ENCODE measurements around the gene OSBPL2.

OSBPL2 gene

DNA sequence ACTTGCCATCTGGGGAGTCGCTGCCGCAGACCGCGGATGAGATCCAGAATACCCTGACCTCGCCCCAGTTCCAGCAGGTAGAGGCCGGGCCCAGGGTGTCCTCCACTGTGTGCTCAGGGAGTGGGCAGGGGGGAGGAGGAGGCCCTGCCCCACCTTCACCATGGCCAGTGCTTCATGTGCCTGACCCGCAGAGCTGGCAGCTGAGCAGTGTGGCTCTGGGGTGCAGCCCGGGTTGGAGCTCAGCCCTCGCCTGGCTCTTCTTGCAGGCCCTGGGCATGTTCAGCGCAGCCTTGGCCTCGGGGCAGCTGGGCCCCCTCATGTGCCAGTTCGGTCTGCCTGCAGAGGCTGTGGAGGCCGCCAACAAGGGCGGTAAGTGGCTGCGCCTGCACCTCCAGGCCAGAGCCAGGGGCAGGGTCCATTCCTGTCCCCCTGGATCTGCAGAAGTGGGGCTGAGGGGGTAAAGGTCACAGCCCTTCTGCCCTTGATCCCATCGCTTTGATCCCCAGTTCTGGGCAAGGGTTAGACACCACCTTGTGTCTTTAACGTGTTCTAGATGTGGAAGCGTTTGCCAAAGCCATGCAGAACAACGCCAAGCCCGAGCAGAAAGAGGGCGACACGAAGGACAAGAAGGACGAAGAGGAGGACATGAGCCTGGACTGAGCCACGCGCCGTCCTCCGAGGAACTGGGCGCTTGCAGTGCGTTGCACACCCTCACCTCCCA lies 69.9 kb downstream of the OSBPL2 start:
- no peak overlapping the region for H4K91ac ChIP-seq (ENCODE audit: low read depth, low read length)
- no CpG with 5 or more reads among the region's 29 CpGs for WGBS (ENCODE audit: extremely low coverage, insufficient coverage, insufficient read length)
- H2AFZ ChIP-seq (ENCODE audit: insufficient read depth, low read length, poor library complexity): no peak overlapping the region
- H3K14ac ChIP-seq (ENCODE audit: low read length): no peak overlapping the region
- no peak overlapping the region for H3K4me2 ChIP-seq (ENCODE audit: low read length)
- no peak overlapping the region for H4K12ac ChIP-seq (ENCODE audit: low read depth, low read length)
- H4K8ac ChIP-seq (ENCODE audit: low read depth, low read length): no peak overlapping the region
- H3K27me3 ChIP-seq (ENCODE audit: insufficient read depth, low read length): no peaks in the 10 kb centered on the region
- H3K79me1 ChIP-seq (ENCODE audit: low read length): peaks cover 3% of the 10 kb centered on the region
- peaks cover 90 to 92% of the 10 kb centered on the region in 2 experiments for H3K36me3 ChIP-seq (ENCODE audit: control insufficient read depth in 1 of 2, insufficient read depth in 2 of 2, low read length in 2 of 2)
- H3K9ac ChIP-seq (ENCODE audit: low read length): no peak overlapping the region
- H3K9me3 ChIP-seq (ENCODE audit: insufficient read depth, low read depth, low read length): peaks cover 5% of the 10 kb centered on the region
- no peak for DNase-seq
- H3K18ac ChIP-seq (ENCODE audit: low read length): no peak overlapping the region
- H3K4ac ChIP-seq (ENCODE audit: low read depth, low read length): no peak overlapping the region
- H3K4me3 ChIP-seq (ENCODE audit: low read depth, low read length): no peak overlapping the region
- no peak overlapping the region for H3K27ac ChIP-seq (ENCODE audit: low read depth, low read length)
- peaks cover 4 to 9% of the 10 kb centered on the region in 2 experiments for H3K4me1 ChIP-seq (ENCODE audit: control insufficient read depth in 1 of 2, insufficient read depth in 2 of 2, low read length in 2 of 2)
- peaks cover 22% of the 10 kb centered on the region for H3K79me2 ChIP-seq (ENCODE audit: control insufficient read depth, insufficient read depth, low read length, poor library complexity)
- no peak overlapping the region for H2BK120ac ChIP-seq (ENCODE audit: insufficient read depth, low read length, poor library complexity)
- no peak overlapping the region for H2BK5ac ChIP-seq (ENCODE audit: low read depth, low read length, poor library complexity)
- H2BK12ac ChIP-seq (ENCODE audit: low read length): no peak overlapping the region
- H3K23ac ChIP-seq (ENCODE audit: low read length): no peak overlapping the region
- no peak overlapping the region for H2AK5ac ChIP-seq (ENCODE audit: low read length)

- Histone ChIP-seq H2AK5ac (ENCODE audit: low read length) (no peak overlapping the region), H3K79me2 (ENCODE audit: control insufficient read depth, insufficient read depth, low read length, poor library complexity) (peaks cover 11% of the 10 kb centered on the region), H3K4me1 (ENCODE audit: control insufficient read depth in 1 of 2, insufficient read depth in 2 of 2, low read length in 2 of 2) (peaks cover under 1 to 4% of the 10 kb centered on the region in 2 experiments), H3K79me1 (ENCODE audit: low read length) (no peaks in the 10 kb centered on the region), H2BK5ac (ENCODE audit: low read depth, low read length, poor library complexity) (no peak overlapping the region), H4K12ac (ENCODE audit: low read depth, low read length) (no peak overlapping the region), H2AFZ (ENCODE audit: insufficient read depth, low read length, poor library complexity) (no peak overlapping the region), H4K8ac (ENCODE audit: low read depth, low read length) (no peak overlapping the region), H3K27ac (ENCODE audit: low read depth, low read length) (no peak overlapping the region), H3K4ac (ENCODE audit: low read depth, low read length) (no peak overlapping the region), H3K14ac (ENCODE audit: low read length) (no peak overlapping the region), H3K18ac (ENCODE audit: low read length) (no peak overlapping the region), H3K23ac (ENCODE audit: low read length) (no peak overlapping the region), H3K9me3 (ENCODE audit: insufficient read depth, low read depth, low read length) (peaks cover 2% of the 10 kb centered on the region), H2BK12ac (ENCODE audit: low read length) (no peak overlapping the region), H3K4me2 (ENCODE audit: low read length) (no peak overlapping the region), H2BK120ac (ENCODE audit: insufficient read depth, low read length, poor library complexity) (no peak overlapping the region), H3K36me3 (ENCODE audit: control insufficient read depth in 1 of 2, insufficient read depth in 2 of 2, low read length in 2 of 2) (peaks cover 97 to 98% of the 10 kb centered on the region in 2 experiments), H3K4me3 (ENCODE audit: low read depth, low read length) (no peak overlapping the region), H4K91ac (ENCODE audit: low read depth, low read length) (no peak overlapping the region), H3K9ac (ENCODE audit: low read length) (no peak overlapping the region), H3K27me3 (ENCODE audit: insufficient read depth, low read length) (no peaks in the 10 kb centered on the region)
- DNase-seq: no peak
- no CpG with 5 or more reads among the region's 26 CpGs for WGBS (ENCODE audit: extremely low coverage, insufficient coverage, insufficient read length)
These were observed 71.0 kb downstream of the OSBPL2 start for GRCh38 chr20:62309198-62309944.

- no peaks in the 10 kb centered on the region for H3K4me1 ChIP-seq (ENCODE audit: control insufficient read depth in 1 of 2, insufficient read depth in 2 of 2, low read length in 2 of 2)
- H3K9ac ChIP-seq (ENCODE audit: low read length): no peak overlapping the region
- no peak overlapping the region for H3K4me3 ChIP-seq (ENCODE audit: low read depth, low read length)
- H3K18ac ChIP-seq (ENCODE audit: low read length): no peak overlapping the region
- H3K9me3 ChIP-seq (ENCODE audit: insufficient read depth, low read depth, low read length): peaks cover 2% of the 10 kb centered on the region
- no peak overlapping the region for H2AFZ ChIP-seq (ENCODE audit: insufficient read depth, low read length, poor library complexity)
- H3K27me3 ChIP-seq (ENCODE audit: insufficient read depth, low read length): no peaks in the 10 kb centered on the region
- H2BK12ac ChIP-seq (ENCODE audit: low read length): no peak overlapping the region
- H3K36me3 ChIP-seq (ENCODE audit: control insufficient read depth in 1 of 2, insufficient read depth in 2 of 2, low read length in 2 of 2): peaks cover 97 to 98% of the 10 kb centered on the region in 2 experiments
- no CpG with 5 or more reads among the region's 29 CpGs for WGBS (ENCODE audit: extremely low coverage, insufficient coverage, insufficient read length)
- no peak overlapping the region for H3K4ac ChIP-seq (ENCODE audit: low read depth, low read length)
- no peak overlapping the region for H2BK5ac ChIP-seq (ENCODE audit: low read depth, low read length, poor library complexity)
- H3K79me2 ChIP-seq (ENCODE audit: control insufficient read depth, insufficient read depth, low read length, poor library complexity): peaks cover 4% of the 10 kb centered on the region
- H2BK120ac ChIP-seq (ENCODE audit: insufficient read depth, low read length, poor library complexity): no peak overlapping the region
- no peak overlapping the region for H4K91ac ChIP-seq (ENCODE audit: low read depth, low read length)
- no peak overlapping the region for H4K8ac ChIP-seq (ENCODE audit: low read depth, low read length)
- no peaks in the 10 kb centered on the region for H3K79me1 ChIP-seq (ENCODE audit: low read length)
- no peak overlapping the region for H2AK5ac ChIP-seq (ENCODE audit: low read length)
- H3K23ac ChIP-seq (ENCODE audit: low read length): no peak overlapping the region
- DNase-seq: no peak
- no peak overlapping the region for H3K27ac ChIP-seq (ENCODE audit: low read depth, low read length)
- H4K12ac ChIP-seq (ENCODE audit: low read depth, low read length): no peak overlapping the region
- H3K14ac ChIP-seq (ENCODE audit: low read length): no peak overlapping the region
- H3K4me2 ChIP-seq (ENCODE audit: low read length): no peak overlapping the region
These were observed 71.8 kb downstream of the OSBPL2 start for GRCh38 chr20:62309947-62310756.

DNA sequence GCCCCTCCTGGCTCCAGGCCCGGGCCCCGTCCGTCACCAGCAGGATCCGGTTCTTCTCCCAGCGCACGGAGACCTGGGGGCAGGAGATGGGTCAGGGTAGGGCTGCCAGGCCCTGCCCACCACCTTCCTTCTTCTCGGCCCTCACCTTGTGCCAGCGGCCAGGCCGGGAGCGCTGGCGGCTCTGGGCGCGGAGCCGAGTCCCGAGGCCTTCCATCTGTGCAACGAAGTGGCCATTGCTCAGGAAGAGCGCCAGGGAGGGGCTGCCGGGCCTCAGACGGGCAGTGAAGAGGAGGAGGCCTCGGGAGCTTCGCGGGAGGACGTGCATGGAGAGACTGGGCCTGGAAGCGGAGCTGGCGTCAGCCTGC lies 72.4 kb downstream of the OSBPL2 start:
- DNase-seq: no peak
- H3K4me1 ChIP-seq (ENCODE audit: control insufficient read depth in 1 of 2, insufficient read depth in 2 of 2, low read length in 2 of 2): no peaks in the 10 kb centered on the region
- no peak overlapping the region for H2AFZ ChIP-seq (ENCODE audit: insufficient read depth, low read length, poor library complexity)
- H3K79me1 ChIP-seq (ENCODE audit: low read length): no peaks in the 10 kb centered on the region
- H2BK12ac ChIP-seq (ENCODE audit: low read length): no peak overlapping the region
- H3K27ac ChIP-seq (ENCODE audit: low read depth, low read length): no peak overlapping the region
- peaks cover 6% of the 10 kb centered on the region for H3K9me3 ChIP-seq (ENCODE audit: insufficient read depth, low read depth, low read length)
- H3K23ac ChIP-seq (ENCODE audit: low read length): no peak overlapping the region
- no peaks in the 10 kb centered on the region for H3K27me3 ChIP-seq (ENCODE audit: insufficient read depth, low read length)
- no peak overlapping the region for H4K91ac ChIP-seq (ENCODE audit: low read depth, low read length)
- no peak overlapping the region for H4K12ac ChIP-seq (ENCODE audit: low read depth, low read length)
- H3K79me2 ChIP-seq (ENCODE audit: control insufficient read depth, insufficient read depth, low read length, poor library complexity): peaks cover 2% of the 10 kb centered on the region
- no peak overlapping the region for H3K4me2 ChIP-seq (ENCODE audit: low read length)
- no CpG with 5 or more reads among the region's 25 CpGs for WGBS (ENCODE audit: extremely low coverage, insufficient coverage, insufficient read length)
- H3K4ac ChIP-seq (ENCODE audit: low read depth, low read length): no peak overlapping the region
- no peak overlapping the region for H2BK120ac ChIP-seq (ENCODE audit: insufficient read depth, low read length, poor library complexity)
- no peak overlapping the region for H3K18ac ChIP-seq (ENCODE audit: low read length)
- H3K14ac ChIP-seq (ENCODE audit: low read length): no peak overlapping the region
- no peak overlapping the region for H2AK5ac ChIP-seq (ENCODE audit: low read length)
- no peak overlapping the region for H3K4me3 ChIP-seq (ENCODE audit: low read depth, low read length)
- peaks cover 97 to 98% of the 10 kb centered on the region in 2 experiments for H3K36me3 ChIP-seq (ENCODE audit: control insufficient read depth in 1 of 2, insufficient read depth in 2 of 2, low read length in 2 of 2)
- no peak overlapping the region for H4K8ac ChIP-seq (ENCODE audit: low read depth, low read length)
- H3K9ac ChIP-seq (ENCODE audit: low read length): no peak overlapping the region
- H2BK5ac ChIP-seq (ENCODE audit: low read depth, low read length, poor library complexity): no peak overlapping the region

All from trophoblast cell (in vitro differentiated cells and primary cell).